Retinal pigment epithelial cell (primary cell): ENCODE measurements around the gene ATP2C2.
A peak's percentile ranks its signal among the peaks of the same experiment; 100 is the strongest.
"Not testable (repeated sequence)": the region's sequence is repeated elsewhere in the genome, so short reads cannot be mapped to it uniquely, and the experiment has no call there.

ENCODE experiments used
- DNase-seq: peaks from one replicate; pipeline ENCODE4 v3.0.0-alpha.2; 2010; ENCODE audit warnings: low read depth
- H3K4me3 ChIP-seq: 2 replicates; pipeline ENCODE4 v1.5.1; 2011; ENCODE audit warnings: mild to moderate bottlenecking, low read length, control low read depth, moderate library complexity
- CTCF ChIP-seq: conservative IDR thresholded peaks from 2 replicates; pipeline ENCODE4 v1.5.1; 2011; ENCODE audit warnings: low read depth, low read length, control low read depth, inconsistent platforms

Gene ATP2C2

DNA sequence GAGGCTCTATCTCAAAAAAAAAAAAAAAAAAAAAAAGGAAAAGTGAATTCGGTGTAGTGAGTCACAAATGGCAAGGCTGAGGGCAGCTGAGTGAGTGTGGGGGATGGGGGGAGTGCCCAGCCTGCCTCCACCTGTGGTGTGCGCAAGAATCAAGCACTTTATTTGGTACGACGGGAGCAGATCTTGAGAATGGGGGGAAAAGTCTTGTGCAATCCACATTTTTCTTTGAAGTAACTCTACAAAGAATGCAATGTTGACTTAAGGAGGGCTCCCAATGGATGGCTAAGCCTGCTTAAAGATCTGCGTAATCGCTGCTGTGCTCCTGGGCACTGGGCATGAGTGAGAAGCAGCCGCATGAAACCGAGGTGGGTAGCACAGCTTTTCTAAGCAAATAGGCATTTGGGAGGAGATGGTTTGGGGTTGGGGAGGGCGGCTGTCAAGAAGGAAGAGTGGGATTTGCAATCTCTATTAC is 28.2 kb downstream of the ATP2C2 start:
- DNase-seq, result peak; percentile 66
- TF ChIP-seq CTCF, result no peak
- H3K4me3 ChIP-seq, result no peak overlapping the region

- peak; percentile 27 for TF ChIP-seq CTCF
- DNase-seq, result no peak
- H3K4me3 ChIP-seq, result no peak overlapping the region
These were observed 28.8 kb downstream of the ATP2C2 start for GRCh38 chr16:84397090-84397489.

GRCh38 chr16:84398701-84399100 is 30.4 kb downstream of the ATP2C2 start:
- no peak for TF ChIP-seq CTCF
- no peak for DNase-seq
- no peak overlapping the region for H3K4me3 ChIP-seq

DNA sequence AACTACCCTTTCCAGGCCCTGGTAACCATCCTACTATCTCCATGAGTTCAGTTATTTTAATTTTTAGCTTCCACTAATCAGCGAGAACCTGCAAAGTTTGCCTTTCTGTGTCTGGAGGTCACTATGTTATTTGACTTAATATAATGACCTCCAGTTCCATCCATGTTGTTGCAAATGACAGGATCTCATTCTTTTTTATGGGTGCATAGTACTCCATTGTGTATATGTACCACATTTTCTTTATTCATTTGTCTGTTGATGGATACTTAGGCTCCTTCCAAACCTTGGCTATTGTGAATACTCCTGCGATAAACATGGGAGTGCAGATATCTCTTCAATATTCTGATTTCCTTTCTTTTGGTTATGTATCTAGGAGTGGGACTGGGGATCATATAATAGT is 31.6 kb downstream of the ATP2C2 start:
- not testable (repeated sequence) for H3K4me3 ChIP-seq, DNase-seq

DNA sequence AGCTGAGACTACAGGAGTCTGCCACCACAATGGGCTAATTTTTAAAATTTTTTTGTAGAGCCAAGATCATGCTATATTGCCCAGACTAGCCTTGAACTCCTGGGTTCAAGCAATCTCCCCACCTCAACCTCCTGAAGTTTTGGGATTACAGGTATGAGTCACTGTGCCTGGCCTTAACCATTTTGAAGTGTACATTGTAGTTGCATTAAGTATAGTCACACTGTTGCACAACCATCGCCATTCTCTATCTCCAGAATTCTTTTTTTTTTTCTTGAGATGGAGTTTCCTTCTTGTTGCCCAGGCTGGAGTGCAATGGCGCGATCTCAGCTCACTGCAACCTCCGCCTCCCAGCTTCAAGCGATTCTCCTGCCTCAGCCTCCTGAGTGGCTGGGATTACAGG is 35.1 kb downstream of the ATP2C2 start:
- H3K4me3 ChIP-seq, DNase-seq: not testable (repeated sequence)

DNA sequence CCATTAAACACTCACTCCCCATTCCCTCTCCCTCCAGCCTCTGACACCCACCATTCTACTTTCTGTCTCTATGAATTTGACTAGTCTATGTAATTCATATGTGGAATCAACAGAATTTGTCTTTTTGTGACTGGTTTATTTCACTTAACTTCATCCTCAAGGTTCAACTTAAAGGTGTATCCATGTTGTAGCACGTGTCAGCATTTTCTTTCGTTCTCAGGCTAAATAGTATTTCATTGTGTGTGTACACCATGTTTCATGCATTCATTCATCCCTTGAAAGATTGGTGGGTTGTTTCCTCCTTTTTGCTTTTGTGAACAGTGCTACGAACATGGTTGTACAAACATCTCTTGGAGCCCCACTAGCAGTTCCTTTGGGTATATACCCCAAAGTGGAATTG is 36.0 kb downstream of the ATP2C2 start:
- no peak overlapping the region for H3K4me3 ChIP-seq
- TF ChIP-seq CTCF, result no peak
- no peak for DNase-seq

DNA sequence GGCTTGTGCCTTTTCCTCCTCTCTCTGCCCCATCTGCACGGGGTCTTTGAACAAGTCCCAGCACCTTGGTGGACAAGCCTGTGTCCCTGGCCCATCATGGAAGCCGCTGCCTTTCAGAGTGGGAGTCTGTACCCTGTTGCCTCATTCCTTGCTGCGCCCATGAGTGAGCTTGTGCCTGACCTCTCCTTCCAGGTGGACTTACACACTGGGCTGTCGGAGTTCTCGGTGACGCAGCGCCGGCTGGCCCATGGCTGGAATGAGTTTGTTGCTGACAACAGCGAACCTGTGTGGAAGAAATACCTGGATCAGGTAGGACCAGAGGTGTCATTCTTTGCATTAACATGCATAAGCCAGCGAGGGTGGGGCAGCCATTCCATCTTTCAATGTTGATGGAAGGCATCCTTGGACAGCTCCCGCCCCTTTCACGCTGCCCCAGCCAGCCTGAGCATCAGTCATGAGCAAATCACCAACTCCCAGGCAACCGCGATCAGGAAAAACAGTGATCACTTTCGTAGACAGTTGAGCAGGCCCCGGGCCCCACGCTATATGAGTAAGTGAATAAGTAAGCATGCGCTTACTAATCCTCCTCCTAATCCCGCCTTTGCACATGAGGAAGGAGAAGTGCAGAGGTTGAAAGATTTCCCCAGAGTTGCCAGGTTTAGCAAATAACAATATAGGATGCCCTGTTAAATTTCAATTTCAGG is 36.8 kb downstream of the ATP2C2 start:
- DNase-seq, result peak; percentile 29
- no peak overlapping the region for H3K4me3 ChIP-seq
- TF ChIP-seq CTCF, result no peak

GRCh38 chr16:84406006-84406963 is 37.9 kb downstream of the ATP2C2 start:
- DNase-seq, result no peak
- no peak overlapping the region for H3K4me3 ChIP-seq
- no peak for TF ChIP-seq CTCF
